HepG2 (cell line): Measurements from ENCODE around the gene XPC. TPM values are rescaled to one million over a fixed set of nuclear protein-coding genes. Genes with fewer than 3 reads are reported as not detected.

ENCODE experiments used
- CENPX ChIP-seq: sonication (generic); formaldehyde crosslinking; IDR thresholded peaks from 2 replicates; pipeline ENCODE4 v1.9.0; 2021; ENCODE audit warnings: mild to moderate bottlenecking, missing genetic modification reagents, moderate library complexity
- CSRNP1 ChIP-seq: sonication (generic); formaldehyde crosslinking; IDR thresholded peaks from 2 replicates; pipeline ENCODE4 v1.8.1; 2023; ENCODE audit warnings: mild to moderate bottlenecking, missing genetic modification reagents
- CTCF ChIP-seq: sonication (generic); formaldehyde crosslinking; IDR thresholded peaks from 2 replicates; pipeline ENCODE4 v1.5.0; 2020; ENCODE audit warnings: mild to moderate bottlenecking, missing genetic modification reagents, moderate library complexity
- DBP ChIP-seq: sonication (generic); formaldehyde crosslinking; IDR thresholded peaks from 2 replicates; pipeline ENCODE4 v1.4.0; 2020; ENCODE audit warnings: missing genetic modification reagents; ENCODE audit errors: not compliant biosample characterization
- HIC2 ChIP-seq: sonication (generic); formaldehyde crosslinking; IDR thresholded peaks from 2 replicates; pipeline ENCODE4 v1.9.0; 2022; ENCODE audit warnings: low read depth, missing genetic modification reagents
- HNF1B ChIP-seq: sonication (generic); formaldehyde crosslinking; IDR thresholded peaks from 2 replicates; pipeline ENCODE4 v1.5.1; 2020; ENCODE audit warnings: mild to moderate bottlenecking, moderate library complexity, missing genetic modification reagents
- HNF4A ChIP-seq: sonication (generic); formaldehyde crosslinking; IDR thresholded peaks from 2 replicates; pipeline ENCODE4 v1.4.0; 2020; ENCODE audit warnings: missing genetic modification reagents
- HNF4G ChIP-seq, 2 experiments: sonication (generic) in 1 of 2; formaldehyde crosslinking in 1 of 2; IDR thresholded peaks; 2 replicates each; pipeline versions ENCODE4 v1.4.0 to v1.6.1; 2011 to 2020; ENCODE audit warnings: borderline replicate concordance in 2 of 2, low read depth in 2 of 2, mild to moderate bottlenecking in 2 of 2, low read length in 1 of 2, missing genetic modification reagents in 1 of 2, moderate library complexity in 1 of 2
- KDM6A ChIP-seq: IDR thresholded peaks from 2 replicates; pipeline ENCODE4 v1.6.1; 2016; ENCODE audit warnings: low read depth
- RARA ChIP-seq: IDR thresholded peaks from 2 replicates; pipeline ENCODE4 v1.6.1; 2016; ENCODE audit warnings: missing genetic modification reagents, missing compliant biosample characterization
- SIX1 ChIP-seq: sonication (generic); formaldehyde crosslinking; IDR thresholded peaks from 2 replicates; pipeline ENCODE4 v1.4.0; 2020; ENCODE audit warnings: missing genetic modification reagents, borderline replicate concordance
- SMC3 ChIP-seq: IDR thresholded peaks from 2 replicates; pipeline ENCODE4 v1.6.1; 2011; ENCODE audit warnings: low read length, improper control_type of control experiment
- STAG1 ChIP-seq: sonication (generic); formaldehyde crosslinking; IDR thresholded peaks from 2 replicates; pipeline ENCODE4 v1.4.0; 2020; ENCODE audit warnings: missing genetic modification reagents
- ZBTB33 ChIP-seq: sonication (generic); formaldehyde crosslinking; IDR thresholded peaks from 2 replicates; pipeline ENCODE4 v1.4.0; 2020; ENCODE audit warnings: missing genetic modification reagents
- ZNF501 ChIP-seq: sonication (generic); formaldehyde crosslinking; IDR thresholded peaks from 2 replicates; pipeline ENCODE4 v1.5.1; 2020; ENCODE audit warnings: mild to moderate bottlenecking, moderate library complexity, missing genetic modification reagents
- polyA plus RNA-seq, 8 experiments: library from polyadenylated mRNA; depleted of rRNA in 3 of 8; stranded (reverse) in 7 of 8; unstranded in 1 of 8; fragments of >200 nt; fragmentation: Illumina TruSeq in 4 of 8; extraction: Trizol in 4 of 8; gene quantifications; 2 replicates each; pipeline versions ENCODE4 v1.2.1 to v1.2.3, GENCODE V29; 2011 to 2016; ENCODE audit warnings: low read depth in 4 of 8, missing spikeins in 1 of 8, mixed read lengths in 1 of 8; ENCODE audit not compliant: insufficient read depth in 1 of 8
- total RNA-seq, 5 experiments: library from RNA; depleted of rRNA; stranded (reverse); fragments of >200 nt; fragmentation: Illumina TruSeq; extraction: Trizol; gene quantifications; 2 replicates each; pipeline ENCODE4 v1.2.3, GENCODE V29; 2016; ENCODE audit warnings: low read depth in 1 of 5

The XPC gene
- total and polyA plus RNA-seq, 2 of the 13 experiments (the other 11 are each of a cell fraction or from before 2014, with no cell fraction given) = 9.4 to 24.1 TPM

- TF ChIP-seq ZBTB33 (CRISPR knock-in tag) (0 out of 2 replicates have a peak, but pooled peaks have one; percentile 13), HNF4G (IDR thresholded peaks at IDR 0.05; ENCODE audit: borderline replicate concordance, low read depth, low read length) (peak; percentile 15; the same call in 1 of the 2 replicates), HNF4G (CRISPR knock-in tag; IDR thresholded peaks at IDR 0.05; ENCODE audit: borderline replicate concordance, low read depth) (no peak), KDM6A (CRISPR knock-in tag) (0 out of 2 replicates have a peak, but pooled peaks have one; percentile 29), RARA (CRISPR knock-in tag) (0 out of 2 replicates have a peak, but pooled peaks have one; percentile 18), HNF4A (peak; percentile 68), DBP (CRISPR knock-in tag) (no peak), CSRNP1 (no peak), CENPX (CRISPR knock-in tag) (no peak), HNF1B (CRISPR knock-in tag) (0 out of 2 replicates have a peak, but pooled peaks have one; percentile 45), SIX1 (CRISPR knock-in tag) (no peak), HIC2 (peak; percentile 49; the same call in 1 of the 2 replicates), SMC3 (peak; percentile 75), ZNF501 (CRISPR knock-in tag) (peak; percentile 69; the same call in 1 of the 2 replicates), CTCF (CRISPR knock-in tag) (peak; percentile 77), STAG1 (peak; percentile 59)
Observed at GRCh38 chr3:14113965-14114635, 64.3 kb downstream of the XPC start (continued).
